HG03064 (cell line): ENCODE results near the gene ING4.
"Not testable (repeated sequence)": the region's sequence is repeated elsewhere in the genome, so short reads cannot be mapped to it uniquely, and the experiment has no call there.

Experiments used
- ATAC-seq: cut with Tn5 transposase; IDR thresholded peaks from one replicate; pipeline ENCODE4 v1.9.1; 2021; ENCODE audit warnings: low read depth; ENCODE audit not compliant: unreplicated experiment

Gene ING4

GRCh38 chr12:6662906-6663742 is at the start of gene ING4:
Gene ING4 (minus strand): TSS chr12:6663119. CDS start chr12:6663101, 18 bp downstream.
- ATAC-seq = peak; percentile 93

GRCh38 chr12:6708960-6709394 is 46.1 kb upstream of the ING4 start:
- no peak for ATAC-seq

GRCh38 chr12:6708351-6708750 is 45.4 kb upstream of the ING4 start:
- ATAC-seq = not testable (repeated sequence)

- ATAC-seq = no peak
These were observed 40.7 kb upstream of the ING4 start for GRCh38 chr12:6703631-6704030.

GRCh38 chr12:6701078-6701768 is 38.3 kb upstream of the ING4 start:
- ATAC-seq = no peak

- no peak for ATAC-seq
These were observed 37.7 kb upstream of the ING4 start, which contains the start of gene PIANP for GRCh38 chr12:6700646-6701051. Gene PIANP (minus strand): TSS chr12:6700815. CDS start chr12:6698061, 2,754 bp downstream.

- ATAC-seq = no peak
These were observed 37.2 kb upstream of the ING4 start for GRCh38 chr12:6699989-6700645.

GRCh38 chr12:6699259-6699988 is 36.5 kb upstream of the ING4 start:
- no peak for ATAC-seq

- ATAC-seq = no peak
These were observed 35.6 kb upstream of the ING4 start for GRCh38 chr12:6698352-6699046.

- no peak for ATAC-seq
These were observed 34.8 kb upstream of the ING4 start for GRCh38 chr12:6697584-6698351.

GRCh38 chr12:6696690-6697583 is 34.0 kb upstream of the ING4 start:
- no peak for ATAC-seq

GRCh38 chr12:6695313-6696045 is 32.6 kb upstream of the ING4 start:
- no peak for ATAC-seq

- no peak for ATAC-seq
These were observed 31.8 kb upstream of the ING4 start for GRCh38 chr12:6694701-6695100.

GRCh38 chr12:6693832-6694355 is 31.0 kb upstream of the ING4 start:
- ATAC-seq = no peak

GRCh38 chr12:6692888-6693287 is 30.0 kb upstream of the ING4 start:
- ATAC-seq = no peak

- ATAC-seq = no peak
These were observed 28.6 kb upstream of the ING4 start for GRCh38 chr12:6691473-6691872.
